Suprapubic skin (tissue), 4 donors: Measurements from ENCODE around the gene KIAA0825. TPM values are rescaled to one million over a fixed set of nuclear protein-coding genes. Genes with fewer than 3 reads are reported as not detected.

Experiments used
- DNase-seq, 2 donors: peaks; one replicate each; pipeline ENCODE4 v3.0.0-alpha.2; 2019; ENCODE audit warnings: low spot score in 2 of 2
- H3K27ac ChIP-seq: fragments of 200-600 bp; sonication (generic); one replicate; pipeline ENCODE4 v1.5.1; 2019
- H3K27me3 ChIP-seq: fragments of 200-600 bp; sonication (generic); one replicate; pipeline ENCODE4 v1.5.1; 2019
- H3K36me3 ChIP-seq: fragments of 200-600 bp; sonication (generic); one replicate; pipeline ENCODE4 v1.5.1; 2019
- H3K4me1 ChIP-seq: fragments of 200-600 bp; sonication (generic); one replicate; pipeline ENCODE4 v1.5.1; 2019
- H3K4me3 ChIP-seq: fragments of 200-600 bp; sonication (generic); one replicate; pipeline ENCODE4 v1.5.1; 2019; ENCODE audit warnings: mild to moderate bottlenecking
- H3K9me3 ChIP-seq: fragments of 200-600 bp; sonication (generic); one replicate; pipeline ENCODE4 v1.5.1; 2019
- EP300 ChIP-seq: sonication (generic); formaldehyde crosslinking; IDR thresholded peaks from one replicate; pipeline ENCODE4 v1.6.1; 2017; ENCODE audit warnings: antibody characterized with exemption
- POLR2A ChIP-seq, 2 donors: fragments of 450-650 bp; IDR thresholded peaks; one replicate each; pipeline ENCODE4 v1.6.1; 2017; ENCODE audit warnings: antibody characterized with exemption in 2 of 2, mild to moderate bottlenecking in 2 of 2, moderate library complexity in 2 of 2
- POLR2AphosphoS5 ChIP-seq, 3 donors: sonication (generic); formaldehyde crosslinking; IDR thresholded peaks; one replicate each; pipeline ENCODE4 v1.6.1; 2017; ENCODE audit warnings: antibody characterized with exemption in 3 of 3
- WGBS: methylation state at CpG from one replicate; pipeline ENCODE4 v1.1.5; 2018; 5-methylcytosine and 5-hydroxymethylcytosine counted together
- total RNA-seq, 4 donors: library from RNA; depleted of rRNA; stranded (reverse); fragments of >200 nt; gene quantifications; one replicate each; pipeline ENCODE4 v1.1.0, GENCODE V29; 2016
- TF ChIP-seq, protein P1 (sequence below), 2 donors: fragments of 200-600 bp in 1 of 2; fragments of 450-650 bp in 1 of 2; sonication (generic) in 1 of 2; IDR thresholded peaks; one replicate each; pipeline ENCODE4 v1.5.1; 2016 to 2019; ENCODE audit warnings: antibody characterized with exemption in 2 of 2, mild to moderate bottlenecking in 1 of 2, moderate library complexity in 1 of 2

KIAA0825 gene
- total RNA-seq, 4 donors from 2014 or later, result 3.4 to 5.8 (median 4.5) TPM

DNA sequence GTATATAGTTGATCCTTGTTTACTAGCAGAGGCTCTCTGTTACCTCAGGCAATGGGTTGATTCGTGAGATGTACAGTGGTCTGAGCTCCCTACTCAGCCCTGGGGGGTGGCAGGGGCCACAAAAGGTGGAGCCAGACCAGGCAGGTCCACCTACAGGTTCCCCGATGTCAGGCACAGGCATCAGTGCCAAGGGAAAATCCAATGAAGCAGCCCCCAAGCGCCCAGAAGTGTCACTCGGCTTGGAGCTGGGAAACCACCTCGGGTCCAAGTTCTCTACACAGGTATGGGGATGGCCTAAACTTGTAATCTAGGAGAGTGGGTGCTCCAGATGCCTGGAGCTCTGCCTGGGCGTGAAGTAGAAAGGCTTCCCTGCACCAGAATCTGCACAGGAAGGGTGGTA lies 188.8 kb downstream of the KIAA0825 start:
- TF ChIP-seq EP300 (no peak), POLR2A (IDR thresholded peaks at IDR 0.05) (no peak), POLR2AphosphoS5 (IDR thresholded peaks at IDR 0.05) (no peak)
- TF ChIP-seq, protein P1, sequence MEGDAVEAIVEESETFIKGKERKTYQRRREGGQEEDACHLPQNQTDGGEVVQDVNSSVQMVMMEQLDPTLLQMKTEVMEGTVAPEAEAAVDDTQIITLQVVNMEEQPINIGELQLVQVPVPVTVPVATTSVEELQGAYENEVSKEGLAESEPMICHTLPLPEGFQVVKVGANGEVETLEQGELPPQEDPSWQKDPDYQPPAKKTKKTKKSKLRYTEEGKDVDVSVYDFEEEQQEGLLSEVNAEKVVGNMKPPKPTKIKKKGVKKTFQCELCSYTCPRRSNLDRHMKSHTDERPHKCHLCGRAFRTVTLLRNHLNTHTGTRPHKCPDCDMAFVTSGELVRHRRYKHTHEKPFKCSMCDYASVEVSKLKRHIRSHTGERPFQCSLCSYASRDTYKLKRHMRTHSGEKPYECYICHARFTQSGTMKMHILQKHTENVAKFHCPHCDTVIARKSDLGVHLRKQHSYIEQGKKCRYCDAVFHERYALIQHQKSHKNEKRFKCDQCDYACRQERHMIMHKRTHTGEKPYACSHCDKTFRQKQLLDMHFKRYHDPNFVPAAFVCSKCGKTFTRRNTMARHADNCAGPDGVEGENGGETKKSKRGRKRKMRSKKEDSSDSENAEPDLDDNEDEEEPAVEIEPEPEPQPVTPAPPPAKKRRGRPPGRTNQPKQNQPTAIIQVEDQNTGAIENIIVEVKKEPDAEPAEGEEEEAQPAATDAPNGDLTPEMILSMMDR (IDR thresholded peaks at IDR 0.05), result no peak
- H3K9me3 ChIP-seq, result no peaks in the 10 kb centered on the region
- no peaks in the 10 kb centered on the region for H3K27me3 ChIP-seq
- peaks cover 6% of the 10 kb centered on the region for H3K4me1 ChIP-seq
- no peaks in the 10 kb centered on the region for H3K36me3 ChIP-seq
- H3K27ac ChIP-seq, result no peak overlapping the region
- H3K4me3 ChIP-seq, result no peak overlapping the region
- DNase-seq, result no peak
- WGBS, result 83% methylated on average over 6 of the region's 6 CpGs

DNA sequence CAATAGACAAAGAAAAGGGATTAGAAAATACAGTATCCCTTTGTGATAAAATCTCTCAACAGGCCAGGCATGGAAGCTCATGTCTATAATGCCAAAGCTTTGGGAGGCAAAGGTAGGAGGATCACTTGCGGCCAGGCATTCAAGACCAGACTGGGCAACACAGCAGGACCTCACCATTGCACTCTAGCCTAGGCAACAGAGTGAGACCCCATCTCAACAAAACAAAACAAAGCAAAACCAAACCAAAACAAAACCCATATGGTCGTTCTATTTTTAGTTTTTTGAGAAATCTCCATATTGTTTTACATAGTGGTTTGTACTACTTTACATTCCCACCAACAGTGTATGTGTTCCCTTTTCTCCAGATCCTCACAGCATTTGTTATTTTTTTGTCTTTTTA lies 193.0 kb downstream of the KIAA0825 start:
- H3K27ac ChIP-seq, result no peak overlapping the region
- TF ChIP-seq POLR2AphosphoS5 (IDR thresholded peaks at IDR 0.05) (no peak), POLR2A (IDR thresholded peaks at IDR 0.05) (no peak)
- TF ChIP-seq, protein P1 (IDR thresholded peaks at IDR 0.05), result no peak
- no peak for DNase-seq
- H3K36me3 ChIP-seq, result no peaks in the 10 kb centered on the region
- H3K27me3 ChIP-seq, result no peaks in the 10 kb centered on the region
- H3K9me3 ChIP-seq, result no peaks in the 10 kb centered on the region
- WGBS, result 90% methylated on average over 2 of the region's 2 CpGs
- no peak overlapping the region for H3K4me3 ChIP-seq
- no peaks in the 10 kb centered on the region for H3K4me1 ChIP-seq

DNA sequence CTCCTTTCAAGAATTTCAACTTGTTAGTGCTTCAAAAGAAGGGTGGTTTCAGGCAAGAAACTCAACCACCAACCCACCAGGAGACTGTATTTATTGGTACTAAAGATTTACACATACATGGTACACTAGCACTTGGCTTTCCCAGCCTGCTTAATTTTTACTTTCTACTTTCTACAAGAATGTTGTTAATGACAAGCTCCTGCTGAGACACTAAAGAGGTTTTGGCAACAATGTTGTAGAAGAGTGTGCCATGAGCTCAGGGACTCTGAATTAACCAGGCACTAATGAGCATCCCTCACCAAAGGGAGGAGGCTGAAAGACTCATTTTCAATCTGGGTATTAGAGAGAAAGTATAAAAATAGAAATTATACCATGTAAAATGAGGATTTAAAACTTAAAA lies 195.0 kb downstream of the KIAA0825 start:
- Histone ChIP-seq H3K4me1 (no peaks in the 10 kb centered on the region), H3K27me3 (no peaks in the 10 kb centered on the region), H3K4me3 (no peak overlapping the region), H3K9me3 (no peaks in the 10 kb centered on the region), H3K36me3 (no peaks in the 10 kb centered on the region), H3K27ac (no peak overlapping the region)
- no peak for DNase-seq
- TF ChIP-seq EP300 (no peak), POLR2A (IDR thresholded peaks at IDR 0.05) (no peak), POLR2AphosphoS5 (IDR thresholded peaks at IDR 0.05) (no peak)
- TF ChIP-seq, protein P1 (IDR thresholded peaks at IDR 0.05), result no peak

DNA sequence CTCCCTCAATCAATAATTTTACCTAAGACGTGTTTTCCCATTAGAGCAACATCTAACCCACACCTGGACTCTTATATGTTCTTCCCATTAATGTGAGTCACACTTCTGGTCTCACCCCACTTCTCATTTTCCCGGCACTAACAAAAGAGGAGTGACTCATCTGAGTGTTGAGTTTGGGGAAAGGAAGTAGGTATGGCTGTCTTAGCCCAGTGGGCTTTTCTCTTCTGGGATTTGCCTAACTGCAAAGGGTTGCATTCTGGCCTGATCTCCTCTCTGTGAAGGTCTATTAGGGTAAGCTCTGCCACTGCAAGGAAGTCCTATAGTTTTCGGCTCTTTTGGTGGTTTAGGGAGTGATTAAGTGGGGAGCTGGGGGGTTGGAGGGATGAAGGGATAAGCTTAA lies 195.6 kb downstream of the KIAA0825 start:
- Histone ChIP-seq H3K9me3 (no peaks in the 10 kb centered on the region), H3K4me1 (no peaks in the 10 kb centered on the region), H3K36me3 (no peaks in the 10 kb centered on the region), H3K27ac (no peak overlapping the region), H3K4me3 (no peak overlapping the region), H3K27me3 (no peaks in the 10 kb centered on the region)
- no peak for DNase-seq
- TF ChIP-seq POLR2A (IDR thresholded peaks at IDR 0.05) (no peak), POLR2AphosphoS5 (IDR thresholded peaks at IDR 0.05) (no peak), EP300 (no peak)
- TF ChIP-seq, protein P1 (IDR thresholded peaks at IDR 0.05), result no peak
- 76% methylated on average over 3 of the region's 3 CpGs for WGBS

DNA sequence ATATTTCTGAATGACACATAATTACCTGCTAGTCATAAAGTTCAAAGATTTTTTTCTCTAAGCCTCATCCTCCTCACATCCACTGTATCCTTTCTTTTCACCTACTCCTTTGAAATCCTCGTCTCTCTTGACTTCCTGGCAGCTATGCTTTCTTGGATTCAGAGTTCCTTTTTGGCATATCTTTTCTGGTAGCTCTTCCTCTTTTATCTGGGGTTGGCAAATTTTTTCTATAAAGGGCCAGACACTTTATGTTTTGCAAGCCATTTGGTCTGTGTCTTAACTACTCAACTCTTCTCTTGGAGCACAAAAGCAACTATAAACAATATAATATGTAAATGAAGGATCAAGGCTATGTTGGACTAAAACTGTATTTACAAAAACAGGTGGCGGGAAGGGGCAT lies 197.5 kb downstream of the KIAA0825 start:
- Histone ChIP-seq H3K27ac (no peak overlapping the region), H3K4me1 (no peaks in the 10 kb centered on the region), H3K4me3 (no peak overlapping the region), H3K27me3 (no peaks in the 10 kb centered on the region), H3K36me3 (no peaks in the 10 kb centered on the region), H3K9me3 (no peaks in the 10 kb centered on the region)
- 81% methylated on average over 2 of the region's 2 CpGs for WGBS
- no peak for TF ChIP-seq EP300
- no peak for TF ChIP-seq POLR2A (IDR thresholded peaks at IDR 0.05)
- DNase-seq, result no peak

DNA sequence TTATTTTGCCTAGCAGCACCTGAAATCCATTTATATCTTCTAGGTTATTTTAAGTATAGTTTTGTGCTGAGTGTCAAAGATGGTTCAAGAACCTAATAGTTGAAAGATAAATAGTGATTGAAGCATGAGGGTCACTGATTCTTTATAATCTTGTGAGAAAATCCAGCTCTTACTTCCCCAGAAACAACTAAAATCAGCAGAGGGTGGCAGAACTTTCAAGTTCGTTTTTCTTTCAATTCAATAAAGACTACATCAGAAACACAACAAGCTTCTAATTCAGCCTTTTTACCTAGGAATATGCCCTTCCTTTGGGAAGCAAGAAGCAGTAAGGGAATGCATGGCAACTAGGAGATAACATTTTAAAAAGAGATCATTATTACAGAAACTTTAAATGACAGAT lies 202.6 kb downstream of the KIAA0825 start:
- Histone ChIP-seq H3K27me3 (no peaks in the 10 kb centered on the region), H3K4me1 (no peaks in the 10 kb centered on the region), H3K27ac (no peak overlapping the region), H3K9me3 (no peaks in the 10 kb centered on the region), H3K4me3 (no peak overlapping the region), H3K36me3 (no peaks in the 10 kb centered on the region)
- 68% methylated on average over 1 of the region's 1 CpG for WGBS
- no peak for DNase-seq
- TF ChIP-seq POLR2A (IDR thresholded peaks at IDR 0.05), result no peak
- TF ChIP-seq, protein P1 (IDR thresholded peaks at IDR 0.05), result no peak
- no peak for TF ChIP-seq EP300
- TF ChIP-seq POLR2AphosphoS5 (IDR thresholded peaks at IDR 0.05), result no peak
